Keratinocyte (primary cell): ENCODE measurements around the gene GRK6. TPM values are rescaled to one million over a fixed set of nuclear protein-coding genes. Genes with fewer than 3 reads are reported as not detected.

Experiments
- DNase-seq: peaks from one replicate; pipeline ENCODE4 v3.0.0-alpha.2; 2011; ENCODE audit warnings: low read depth, missing footprints, low spot score
- FAIRE-seq: peaks from 2 replicates; lab custom pipeline; 2011; peaks lifted over from hg19 to GRCh38; lab: Jason Lieb, UNC
- H2AFZ ChIP-seq: 2 replicates; pipeline ENCODE4 v1.6.0; 2012; ENCODE audit warnings: low read length, control low read depth, inconsistent platforms; ENCODE audit not compliant: control insufficient read depth
- H3K27ac ChIP-seq: 2 replicates; pipeline ENCODE4 v1.5.1; 2011; ENCODE audit warnings: low read length; ENCODE audit not compliant: control insufficient read depth, insufficient read depth
- H3K27me3 ChIP-seq: 3 replicates; pipeline ENCODE4 v1.6.0; 2011; ENCODE audit warnings: low read length; ENCODE audit not compliant: control insufficient read depth, insufficient read depth; ENCODE audit errors: extremely low read depth
- H3K36me3 ChIP-seq, 2 experiments: 2 replicates in 1 of 2; 3 replicates in 1 of 2; pipeline ENCODE4 v1.5.1; 2011; ENCODE audit warnings: low read length in 2 of 2, mild to moderate bottlenecking in 1 of 2; ENCODE audit not compliant: control insufficient read depth in 2 of 2, insufficient read depth in 2 of 2; ENCODE audit errors: extremely low read depth in 1 of 2
- H3K4me1 ChIP-seq: 3 replicates; pipeline ENCODE4 v1.5.1; 2011; ENCODE audit warnings: low read length; ENCODE audit not compliant: control insufficient read depth, insufficient read depth; ENCODE audit errors: extremely low read depth
- H3K4me2 ChIP-seq: 3 replicates; pipeline ENCODE4 v1.6.0; 2011; ENCODE audit warnings: low read depth, low read length; ENCODE audit not compliant: control insufficient read depth, insufficient read depth; ENCODE audit errors: extremely low read depth
- H3K4me3 ChIP-seq, 3 experiments: fragments of 200-600 bp in 1 of 3; sonication (generic) in 1 of 3; 2 replicates in 2 of 3; 3 replicates in 1 of 3; pipeline ENCODE4 v1.5.1; 2011 to 2016; ENCODE audit warnings: low read length in 3 of 3, mild to moderate bottlenecking in 3 of 3, control low read depth in 2 of 3, inconsistent platforms in 1 of 3, low read depth in 1 of 3, mixed read lengths in 1 of 3, mixed run types in 1 of 3, moderate library complexity in 1 of 3; ENCODE audit not compliant: control insufficient read depth in 2 of 3, insufficient read depth in 2 of 3; ENCODE audit errors: extremely low read depth in 1 of 3
- H3K79me2 ChIP-seq: 2 replicates; pipeline ENCODE4 v1.6.0; 2012; ENCODE audit warnings: low read length; ENCODE audit not compliant: control insufficient read depth, insufficient read depth
- H3K9ac ChIP-seq: 3 replicates; pipeline ENCODE4 v1.6.0; 2011; ENCODE audit warnings: low read length; ENCODE audit not compliant: control insufficient read depth, insufficient read depth; ENCODE audit errors: extremely low read depth
- H3K9me1 ChIP-seq: 3 replicates; pipeline ENCODE4 v1.6.0; 2011; ENCODE audit warnings: low read length; ENCODE audit not compliant: control insufficient read depth, insufficient read depth; ENCODE audit errors: extremely low read depth
- H3K9me3 ChIP-seq: 2 replicates; pipeline ENCODE4 v1.5.1; 2012; ENCODE audit warnings: low read depth, low read length; ENCODE audit not compliant: control insufficient read depth
- H4K20me1 ChIP-seq: 3 replicates; pipeline ENCODE4 v1.6.0; 2011; ENCODE audit warnings: low read length; ENCODE audit not compliant: control insufficient read depth, insufficient read depth; ENCODE audit errors: extremely low read depth
- CTCF ChIP-seq, 3 experiments: IDR thresholded peaks in 1 of 3; conservative IDR thresholded peaks in 1 of 3; optimal IDR thresholded peaks in 1 of 3; 2 replicates in 2 of 3; 3 replicates in 1 of 3; pipeline versions ENCODE3 to v1.5.1; 2011; ENCODE audit warnings: low read length in 3 of 3, mild to moderate bottlenecking in 3 of 3, moderate library complexity in 2 of 3, control low read depth in 1 of 3, inconsistent platforms in 1 of 3; ENCODE audit not compliant: insufficient read depth in 2 of 3; ENCODE audit errors: extremely low read depth in 1 of 3
- EZH2 ChIP-seq: IDR thresholded peaks from one replicate; pipeline ENCODE4 v1.6.1; 2012; ENCODE audit warnings: inconsistent platforms, mild to moderate bottlenecking, low read length, moderate library complexity
- dilution Hi-C: fragments of 300-500 bp; cut with MboI; formaldehyde crosslinking; loops from one replicate; pipeline ENCODE4 v1.7.0; 2020; ENCODE audit warnings: low sequenced_read_pairs; ENCODE audit not compliant: extremely low pct_ligation_motif_present
- polyA plus RNA-seq, 5 experiments: library from polyadenylated mRNA; depleted of rRNA in 3 of 5; stranded (reverse) in 3 of 5; stranded (forward) in 1 of 5; unstranded in 1 of 5; fragments of >200 nt; gene quantifications; 1 replicate in 1 of 5; 2 replicates in 3 of 5; 3 replicates in 1 of 5; pipeline versions ENCODE4 v1.2.1 to v1.2.3, GENCODE V29; 2011 to 2012; ENCODE audit warnings: missing spikeins in 2 of 5, low read depth in 1 of 5, low replicate concordance in 1 of 5

The GRK6 gene
- polyA plus RNA-seq, 1 donor (not counting 4 experiments of a cell fraction or from before 2014, with no cell fraction given), result 29.9 TPM

- FAIRE-seq, result no peak
- Histone ChIP-seq H3K9me1 (peaks cover 10% of the 10 kb centered on the region), H2AFZ (no peak overlapping the region), H3K9ac (peak overlapping the region; percentile 68), H3K4me2 (peak overlapping the region; percentile 79), H3K27ac (no peak overlapping the region), H3K36me3 (peaks cover 0 to 2% of the 10 kb centered on the region in 2 experiments), H3K27me3 (no peaks in the 10 kb centered on the region), H4K20me1 (peaks cover 16% of the 10 kb centered on the region), H3K4me1 (peaks cover 35% of the 10 kb centered on the region), H3K9me3 (no peaks in the 10 kb centered on the region), H3K79me2 (peaks cover 23% of the 10 kb centered on the region), H3K4me3 (peak overlapping the region; percentile 60 to 79 (median 77))
- no peak for TF ChIP-seq CTCF (optimal IDR thresholded peaks at IDR 0.05 in 1 of 3, IDR thresholded peaks at IDR 0.05 in 1 of 3, conservative IDR thresholded peaks at IDR 0.05 in 1 of 3; ENCODE audit: extremely low read depth in 1 of 3, insufficient read depth in 2 of 3, low read length in 3 of 3)
- TF ChIP-seq EZH2, result no peak
- DNase-seq, result no peak
- dilution Hi-C loops, result no loop called here
These were observed 46.3 kb downstream of the GRK6 start for GRCh38 chr5:177472460-177473442.

- Histone ChIP-seq H3K9ac (peak within 1 kb of the TSS; percentile 68), H4K20me1 (peaks cover 10% of the 10 kb centered on the region), H3K4me2 (peak within 1 kb of the TSS; percentile 79), H3K27ac (no peak within 1 kb of the TSS), H3K79me2 (peaks cover 23% of the 10 kb centered on the region), H3K27me3 (no peaks in the 10 kb centered on the region), H3K36me3 (peaks cover 0 to 2% of the 10 kb centered on the region in 2 experiments), H3K4me1 (peaks cover 29% of the 10 kb centered on the region), H3K9me3 (no peaks in the 10 kb centered on the region), H3K4me3 (peak within 1 kb of the TSS; percentile 60 to 79 (median 77)), H2AFZ (no peak within 1 kb of the TSS), H3K9me1 (peaks cover 8% of the 10 kb centered on the region)
- FAIRE-seq, result no peak
- dilution Hi-C loops, result no loop called here
- DNase-seq, result no peak
- TF ChIP-seq EZH2, result no peak
- no peak for TF ChIP-seq CTCF (optimal IDR thresholded peaks at IDR 0.05 in 1 of 3, IDR thresholded peaks at IDR 0.05 in 1 of 3, conservative IDR thresholded peaks at IDR 0.05 in 1 of 3; ENCODE audit: extremely low read depth in 1 of 3, insufficient read depth in 2 of 3, low read length in 3 of 3)
These were observed 47.0 kb downstream of the GRK6 start, which contains the start of gene DBN1 for GRCh38 chr5:177473443-177474001. Gene DBN1, minus strand, starts transcription at chr5:177473634. Its CDS starts 113 bp downstream, at chr5:177473521.
